Mesothelial cell of epicardium (in vitro differentiated cells): ENCODE results near the gene KRTAP3-2. TPM values are rescaled to one million over a fixed set of nuclear protein-coding genes. Genes with fewer than 3 reads are reported as not detected.

Source experiments
- DNase-seq, 2 experiments: peaks; one replicate each; pipeline ENCODE4 v3.0.0; 2021; ENCODE audit warnings: low spot score in 2 of 2; ENCODE audit not compliant: unreplicated experiment in 2 of 2
- H3K27ac Mint-ChIP-seq: 2 replicates; pipeline ENCODE4 v1.8.0; 2021; ENCODE audit warnings: mixed read lengths
- H3K27me3 Mint-ChIP-seq: 2 replicates; pipeline ENCODE4 v1.8.0; 2021; ENCODE audit warnings: low read depth, mixed read lengths
- H3K36me3 Mint-ChIP-seq: 2 replicates; pipeline ENCODE4 v1.8.0; 2021; ENCODE audit warnings: mixed read lengths
- H3K4me1 Mint-ChIP-seq: 2 replicates; pipeline ENCODE4 v1.8.0; 2021; ENCODE audit warnings: mixed read lengths
- H3K4me3 Mint-ChIP-seq: 2 replicates; pipeline ENCODE4 v1.8.0; 2021; ENCODE audit warnings: mild to moderate bottlenecking, moderate library complexity, mixed read lengths
- H3K9me3 Mint-ChIP-seq: 2 replicates; pipeline ENCODE4 v1.8.0; 2021; ENCODE audit warnings: mixed read lengths
- total RNA-seq: library from RNA; stranded (reverse); gene quantifications from 3 replicates; pipeline ENCODE4 v1.2.1, GENCODE V29; 2021
- TF ChIP-seq, protein P1 (sequence below): fragments of 200-600 bp; sonication (generic); IDR thresholded peaks from one replicate; pipeline ENCODE4 v1.5.0; 2021; ENCODE audit warnings: antibody characterized with exemption; ENCODE audit not compliant: unreplicated experiment

KRTAP3-2 gene
- total RNA-seq, 1 donor from 2014 or later: not detected

DNA sequence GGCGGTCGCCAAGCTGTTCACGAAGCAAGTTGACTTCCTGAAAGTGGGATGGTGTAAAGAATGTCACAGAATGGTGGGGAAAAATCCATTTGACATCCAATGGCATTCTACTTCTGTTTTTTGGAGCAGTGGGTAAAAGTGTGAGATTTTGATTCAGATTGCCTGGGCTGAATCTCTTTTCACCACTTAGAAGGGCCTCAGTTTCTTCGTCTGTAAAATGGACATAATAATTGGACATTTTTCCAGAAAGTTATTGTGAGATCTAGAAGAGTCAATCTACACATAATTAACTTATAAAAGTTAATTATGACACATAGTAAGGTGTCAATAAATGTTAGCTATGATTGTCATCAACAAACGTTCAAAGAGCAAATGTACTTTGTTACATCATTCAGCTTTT, 18.6 kb downstream of the KRTAP3-2 start:
- H3K9me3 Mint-ChIP-seq: no peaks in the 10 kb centered on the region

DNA sequence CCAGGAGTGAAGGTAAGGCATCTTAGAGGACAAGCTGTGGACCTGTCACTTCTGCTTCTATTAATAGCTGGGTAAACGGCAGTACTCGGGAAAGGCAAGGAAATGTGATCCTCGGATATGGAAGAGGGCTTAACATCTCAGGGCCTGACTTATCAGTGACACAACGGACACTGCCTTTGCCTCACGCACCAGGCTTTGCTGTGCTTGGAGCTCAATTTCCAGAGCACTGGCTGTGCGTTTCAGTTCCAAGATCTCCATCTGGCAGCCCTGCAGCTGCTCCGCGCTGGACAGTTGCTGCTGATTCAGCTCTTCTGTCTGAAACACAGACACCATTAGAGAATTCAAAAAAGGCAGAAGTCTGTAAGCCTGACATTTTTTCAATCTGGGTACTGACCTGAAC, 19.1 kb downstream of the KRTAP3-2 start:
- no peaks in the 10 kb centered on the region for H3K9me3 Mint-ChIP-seq
- peaks cover 24% of the 10 kb centered on the region for H3K4me1 Mint-ChIP-seq
- peak overlapping the region; percentile 25 for H3K27ac Mint-ChIP-seq
- H3K4me3 Mint-ChIP-seq: no peak overlapping the region
- H3K36me3 Mint-ChIP-seq: no peaks in the 10 kb centered on the region
- TF ChIP-seq, protein P1, sequence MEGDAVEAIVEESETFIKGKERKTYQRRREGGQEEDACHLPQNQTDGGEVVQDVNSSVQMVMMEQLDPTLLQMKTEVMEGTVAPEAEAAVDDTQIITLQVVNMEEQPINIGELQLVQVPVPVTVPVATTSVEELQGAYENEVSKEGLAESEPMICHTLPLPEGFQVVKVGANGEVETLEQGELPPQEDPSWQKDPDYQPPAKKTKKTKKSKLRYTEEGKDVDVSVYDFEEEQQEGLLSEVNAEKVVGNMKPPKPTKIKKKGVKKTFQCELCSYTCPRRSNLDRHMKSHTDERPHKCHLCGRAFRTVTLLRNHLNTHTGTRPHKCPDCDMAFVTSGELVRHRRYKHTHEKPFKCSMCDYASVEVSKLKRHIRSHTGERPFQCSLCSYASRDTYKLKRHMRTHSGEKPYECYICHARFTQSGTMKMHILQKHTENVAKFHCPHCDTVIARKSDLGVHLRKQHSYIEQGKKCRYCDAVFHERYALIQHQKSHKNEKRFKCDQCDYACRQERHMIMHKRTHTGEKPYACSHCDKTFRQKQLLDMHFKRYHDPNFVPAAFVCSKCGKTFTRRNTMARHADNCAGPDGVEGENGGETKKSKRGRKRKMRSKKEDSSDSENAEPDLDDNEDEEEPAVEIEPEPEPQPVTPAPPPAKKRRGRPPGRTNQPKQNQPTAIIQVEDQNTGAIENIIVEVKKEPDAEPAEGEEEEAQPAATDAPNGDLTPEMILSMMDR: no peak
- H3K27me3 Mint-ChIP-seq: no peaks in the 10 kb centered on the region
- DNase-seq: no peak

More for the DNA sequence above, 18.6 kb downstream of the KRTAP3-2 start:
- Mint-ChIP-seq H3K27me3 (no peaks in the 10 kb centered on the region), H3K4me1 (peaks cover 25% of the 10 kb centered on the region), H3K27ac (peak overlapping the region; percentile 25), H3K4me3 (no peak overlapping the region), H3K36me3 (no peaks in the 10 kb centered on the region)
- TF ChIP-seq, protein P1: no peak
- no peak for DNase-seq

- Mint-ChIP-seq H3K4me3 (no peak overlapping the region), H3K36me3 (no peaks in the 10 kb centered on the region), H3K4me1 (peaks cover 22% of the 10 kb centered on the region), H3K27me3 (no peaks in the 10 kb centered on the region), H3K27ac (no peak overlapping the region), H3K9me3 (no peaks in the 10 kb centered on the region)
- DNase-seq: no peak
- TF ChIP-seq, protein P1: no peak
These were observed 19.6 kb downstream of the KRTAP3-2 start for GRCh38 chr17:40980117-40980516.

GRCh38 chr17:40978575-40979151, 21.0 kb downstream of the KRTAP3-2 start:
- Mint-ChIP-seq H3K9me3 (no peaks in the 10 kb centered on the region), H3K4me3 (no peak overlapping the region), H3K27ac (peak overlapping the region; percentile 89), H3K4me1 (peaks cover 22% of the 10 kb centered on the region), H3K27me3 (no peaks in the 10 kb centered on the region), H3K36me3 (no peaks in the 10 kb centered on the region)
- no peak for DNase-seq
- TF ChIP-seq, protein P1: no peak

- no peak for DNase-seq
- TF ChIP-seq, protein P1: no peak
- Mint-ChIP-seq H3K9me3 (no peaks in the 10 kb centered on the region), H3K27me3 (no peaks in the 10 kb centered on the region), H3K27ac (no peak overlapping the region), H3K36me3 (no peaks in the 10 kb centered on the region), H3K4me3 (no peak overlapping the region), H3K4me1 (peaks cover 15% of the 10 kb centered on the region)
These were observed 24.2 kb downstream of the KRTAP3-2 start for GRCh38 chr17:40975516-40975915.

DNA sequence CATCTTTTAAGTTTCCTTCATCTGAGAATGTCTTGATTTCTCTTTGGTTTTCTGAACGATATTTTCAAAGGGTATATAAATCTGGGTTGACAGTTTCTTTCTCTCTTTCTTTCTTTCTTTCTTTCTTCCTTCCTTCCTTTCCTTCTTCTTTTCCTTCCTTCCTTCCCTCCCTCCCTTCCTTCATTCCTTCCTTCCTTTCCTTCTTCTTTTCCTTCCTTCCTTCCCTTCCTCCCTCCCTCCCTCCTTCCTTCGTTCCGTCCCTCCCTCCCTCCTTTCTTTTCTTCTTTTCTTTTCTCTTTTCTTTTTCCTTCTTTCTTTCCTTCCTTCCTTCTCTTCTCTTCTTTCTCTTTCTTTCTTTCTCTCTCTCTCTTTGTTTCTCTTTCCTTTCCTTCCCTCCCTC, 25.3 kb downstream of the KRTAP3-2 start:
- no peak for DNase-seq
- no peak overlapping the region for H3K4me3 Mint-ChIP-seq
- H3K36me3 Mint-ChIP-seq: peaks cover 1% of the 10 kb centered on the region
- no peaks in the 10 kb centered on the region for H3K27me3 Mint-ChIP-seq
- peaks cover 8% of the 10 kb centered on the region for H3K9me3 Mint-ChIP-seq
- H3K4me1 Mint-ChIP-seq: peaks cover 7% of the 10 kb centered on the region
- H3K27ac Mint-ChIP-seq: no peak overlapping the region
- TF ChIP-seq, protein P1: no peak
